Activated naive CD4-positive, alpha-beta T cell treated with anti-CD3 and anti-CD28 coated beads, Interleukin-2, amount 50 U/mL, for 24 hours (primary cell): ENCODE results near the gene PRKCE.

Experiments
- H3K27ac Mint-ChIP-seq: one replicate; pipeline ENCODE4 v1.8.0; 2021; ENCODE audit warnings: mild to moderate bottlenecking, mixed read lengths
- H3K27me3 Mint-ChIP-seq: one replicate; pipeline ENCODE4 v1.8.0; 2021; ENCODE audit warnings: mixed read lengths
- H3K36me3 Mint-ChIP-seq: one replicate; pipeline ENCODE4 v1.8.0; 2021; ENCODE audit warnings: mixed read lengths
- H3K4me1 Mint-ChIP-seq: one replicate; pipeline ENCODE4 v1.8.0; 2021; ENCODE audit warnings: mixed read lengths
- H3K4me3 Mint-ChIP-seq: one replicate; pipeline ENCODE4 v1.8.0; 2021; ENCODE audit warnings: mild to moderate bottlenecking, mixed read lengths
- H3K9me3 Mint-ChIP-seq: one replicate; pipeline ENCODE4 v1.8.0; 2021; ENCODE audit warnings: mixed read lengths

Gene PRKCE

DNA sequence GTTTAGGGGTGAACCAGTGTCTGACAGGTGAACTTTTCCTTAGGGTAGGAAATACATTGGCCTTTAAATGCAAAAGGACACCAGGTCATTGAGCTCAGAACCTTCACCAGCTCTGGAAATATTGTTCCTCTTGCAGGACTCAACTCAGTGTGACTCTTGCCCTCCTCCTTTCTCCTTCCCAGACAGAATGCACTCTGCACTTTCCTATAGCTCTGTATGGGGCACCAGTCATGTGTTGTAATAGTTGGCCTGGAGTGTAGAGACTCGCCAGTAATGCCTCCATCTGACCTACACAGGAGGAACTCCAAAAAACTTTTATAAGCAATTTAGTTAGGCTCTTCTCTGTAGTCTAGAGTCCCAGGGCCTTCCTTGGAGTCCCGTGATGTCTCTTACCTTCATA lies 397.2 kb downstream of the PRKCE start:
- no peaks in the 10 kb centered on the region for H3K9me3 Mint-ChIP-seq
- H3K4me1 Mint-ChIP-seq: no peaks in the 10 kb centered on the region
- peaks cover 5% of the 10 kb centered on the region for H3K36me3 Mint-ChIP-seq
- H3K27ac Mint-ChIP-seq: no peak overlapping the region
- H3K27me3 Mint-ChIP-seq: no peaks in the 10 kb centered on the region
- H3K4me3 Mint-ChIP-seq: no peak overlapping the region

DNA sequence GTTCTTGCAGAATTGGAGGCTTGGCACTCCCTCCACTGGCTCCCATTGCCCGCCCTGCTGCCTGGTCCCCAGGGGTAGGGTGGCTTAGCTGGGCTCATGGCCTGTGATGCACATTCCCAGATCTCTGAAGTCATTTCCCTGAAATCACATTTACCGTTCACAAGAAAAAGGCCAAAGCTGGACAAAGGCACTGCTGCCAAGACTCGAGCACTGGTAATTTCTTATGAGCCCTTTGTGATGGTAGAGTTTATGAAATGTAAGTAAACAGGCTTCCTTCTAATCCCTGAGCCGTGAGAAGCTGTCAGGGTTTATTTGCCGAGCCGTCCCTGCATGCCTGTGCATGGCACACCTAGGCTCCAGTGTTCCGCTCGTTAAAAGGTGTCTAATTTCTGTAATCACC lies 398.6 kb downstream of the PRKCE start:
- Mint-ChIP-seq H3K4me3 (no peak overlapping the region), H3K27ac (no peak overlapping the region), H3K36me3 (peaks cover 5% of the 10 kb centered on the region), H3K4me1 (no peaks in the 10 kb centered on the region), H3K9me3 (no peaks in the 10 kb centered on the region), H3K27me3 (no peaks in the 10 kb centered on the region)

DNA sequence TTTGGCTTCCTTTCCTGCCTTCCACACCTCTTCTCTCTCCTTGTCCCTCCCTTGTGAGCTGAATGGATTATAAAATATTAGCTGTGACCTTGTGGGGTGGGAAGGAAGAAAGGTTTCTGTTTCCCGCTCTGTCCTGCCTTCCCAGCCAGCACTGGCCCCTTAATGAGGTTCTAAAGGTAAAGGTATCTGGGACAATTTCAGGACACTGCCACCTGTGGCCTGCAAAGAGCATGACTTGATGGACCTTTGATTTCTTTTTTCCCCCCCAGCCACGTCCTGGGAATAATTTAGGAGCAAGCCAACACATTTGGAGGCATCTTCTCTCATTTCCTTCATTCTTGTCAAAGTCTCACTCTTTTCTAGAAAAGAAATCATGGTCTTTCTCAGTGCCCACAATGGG lies 399.0 kb downstream of the PRKCE start:
- H3K9me3 Mint-ChIP-seq: no peaks in the 10 kb centered on the region
- H3K36me3 Mint-ChIP-seq: peaks cover 5% of the 10 kb centered on the region
- no peaks in the 10 kb centered on the region for H3K4me1 Mint-ChIP-seq
- no peak overlapping the region for H3K27ac Mint-ChIP-seq
- H3K27me3 Mint-ChIP-seq: no peaks in the 10 kb centered on the region
- H3K4me3 Mint-ChIP-seq: no peak overlapping the region

DNA sequence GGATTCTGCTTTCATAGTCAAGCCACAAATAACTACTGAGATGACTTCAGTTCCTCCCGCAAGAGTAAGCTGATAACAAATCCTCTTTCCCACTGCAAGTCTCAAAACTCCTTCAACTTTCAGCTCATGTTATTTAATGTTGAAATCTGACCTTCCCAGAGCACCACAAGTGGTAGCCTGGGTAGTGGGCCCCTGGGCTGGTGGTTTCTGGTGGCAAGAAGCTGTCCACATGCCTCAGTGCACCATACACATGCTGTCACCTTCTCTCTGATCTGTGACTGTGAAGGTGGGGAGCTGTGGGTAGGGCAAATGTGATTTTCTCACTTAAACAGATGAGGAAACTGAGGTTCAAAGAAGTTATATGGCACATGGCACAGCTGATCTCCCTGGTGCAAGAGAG lies 399.6 kb downstream of the PRKCE start:
- no peak overlapping the region for H3K27ac Mint-ChIP-seq
- H3K27me3 Mint-ChIP-seq: no peaks in the 10 kb centered on the region
- H3K36me3 Mint-ChIP-seq: peaks cover 6% of the 10 kb centered on the region
- no peaks in the 10 kb centered on the region for H3K4me1 Mint-ChIP-seq
- no peak overlapping the region for H3K4me3 Mint-ChIP-seq
- no peaks in the 10 kb centered on the region for H3K9me3 Mint-ChIP-seq

DNA sequence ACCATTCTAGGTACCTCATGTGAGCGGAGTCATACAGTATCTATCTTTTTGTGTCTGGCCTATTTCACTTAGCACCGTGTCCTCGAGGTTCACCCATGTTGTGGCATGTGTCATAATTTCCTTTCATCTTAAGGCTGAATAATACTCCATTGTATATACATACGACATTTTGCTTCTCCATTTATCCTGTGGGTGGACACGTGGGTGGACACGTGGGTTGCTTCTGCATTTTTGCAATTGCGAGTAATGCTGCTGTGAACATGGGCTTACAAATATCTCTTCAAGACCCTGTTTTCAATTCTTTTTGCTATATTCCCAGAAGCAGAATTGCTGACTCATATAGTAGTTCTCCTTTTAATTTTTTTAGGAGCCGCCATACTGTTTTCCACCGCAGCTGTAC lies 402.1 kb downstream of the PRKCE start:
- no peaks in the 10 kb centered on the region for H3K9me3 Mint-ChIP-seq
- no peaks in the 10 kb centered on the region for H3K27me3 Mint-ChIP-seq
- H3K4me3 Mint-ChIP-seq: no peak overlapping the region
- no peaks in the 10 kb centered on the region for H3K4me1 Mint-ChIP-seq
- peaks cover 7% of the 10 kb centered on the region for H3K36me3 Mint-ChIP-seq
- no peak overlapping the region for H3K27ac Mint-ChIP-seq

DNA sequence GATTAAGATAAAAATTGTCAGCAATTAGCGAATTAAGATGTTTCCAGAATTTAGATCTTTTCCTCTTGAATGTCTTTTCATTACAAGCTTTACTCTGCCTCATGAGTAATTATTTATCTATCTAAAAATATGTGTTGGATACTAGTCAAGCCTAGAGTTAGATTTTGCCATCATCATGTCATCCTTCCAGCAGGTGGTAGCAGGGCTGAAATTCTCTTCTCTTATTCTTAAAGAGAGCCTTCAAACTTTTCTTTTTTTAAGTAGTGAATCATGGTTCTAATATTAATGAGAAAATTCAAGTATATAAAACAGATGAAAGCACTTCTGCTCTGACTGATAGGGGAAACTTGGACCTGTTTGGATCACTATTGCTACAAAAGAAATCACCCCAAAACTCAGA lies 405.1 kb downstream of the PRKCE start:
- H3K27ac Mint-ChIP-seq: no peak overlapping the region
- peaks cover 2% of the 10 kb centered on the region for H3K36me3 Mint-ChIP-seq
- H3K9me3 Mint-ChIP-seq: no peaks in the 10 kb centered on the region
- no peaks in the 10 kb centered on the region for H3K27me3 Mint-ChIP-seq
- no peak overlapping the region for H3K4me3 Mint-ChIP-seq
- no peaks in the 10 kb centered on the region for H3K4me1 Mint-ChIP-seq

DNA sequence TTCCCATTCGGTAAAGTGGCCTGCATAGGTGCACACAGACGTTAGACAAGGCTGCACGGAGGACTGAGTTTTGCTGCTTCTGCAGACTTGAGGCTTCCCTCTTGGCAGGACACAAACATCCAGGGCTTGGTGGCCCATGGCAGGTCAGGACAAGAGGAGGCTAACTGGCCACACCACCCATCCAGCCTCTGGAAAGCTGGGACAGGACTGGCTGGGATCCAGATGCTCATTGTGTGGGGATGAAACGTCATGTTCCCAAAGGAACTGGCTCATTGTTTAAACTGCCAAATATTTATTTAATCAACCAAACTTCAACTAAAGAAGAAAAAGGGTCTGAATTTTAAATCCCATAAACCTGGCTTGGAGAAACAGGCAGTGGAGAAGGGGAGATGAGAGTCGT lies 406.7 kb downstream of the PRKCE start:
- Mint-ChIP-seq H3K9me3 (no peaks in the 10 kb centered on the region), H3K36me3 (peaks cover 4% of the 10 kb centered on the region), H3K27ac (no peak overlapping the region), H3K4me1 (no peaks in the 10 kb centered on the region), H3K27me3 (no peaks in the 10 kb centered on the region), H3K4me3 (no peak overlapping the region)

DNA sequence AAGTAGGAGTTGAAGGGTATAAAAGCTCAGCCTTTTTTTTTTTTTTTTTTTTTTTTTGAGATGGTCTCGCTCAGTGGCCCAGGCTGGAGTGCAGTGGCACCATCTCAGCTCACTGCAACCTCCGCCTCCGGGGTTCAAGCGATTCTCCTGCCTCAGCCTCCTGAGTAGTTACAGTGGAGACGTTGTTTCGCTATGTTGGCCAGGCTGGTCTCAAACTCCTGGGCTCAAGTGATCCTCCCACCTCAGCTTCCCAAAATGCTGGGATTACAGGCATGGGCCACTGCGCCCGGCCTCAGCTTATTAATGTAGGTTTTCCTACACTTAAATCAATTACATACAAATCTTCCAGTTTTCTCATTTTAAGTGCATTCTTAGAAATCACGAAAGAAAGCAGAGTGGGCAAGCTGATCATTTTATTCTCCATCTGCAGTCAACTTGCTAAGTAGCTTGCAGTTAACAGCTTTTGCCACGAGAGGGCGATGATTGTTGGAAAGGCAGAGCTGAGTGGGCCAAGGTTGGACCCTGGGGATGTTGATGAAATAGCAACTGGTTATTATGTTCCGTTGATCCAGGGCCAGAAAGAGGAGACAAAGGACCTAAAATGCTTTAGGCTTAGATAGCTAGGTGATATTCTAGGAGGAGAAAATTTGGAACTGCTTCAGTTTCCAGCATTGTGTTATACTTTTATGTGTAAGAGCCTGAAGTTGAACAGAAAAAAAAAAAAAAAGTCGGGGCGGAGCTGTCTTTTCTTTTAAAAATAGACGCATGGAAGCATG lies 411.4 kb downstream of the PRKCE start:
- H3K27ac Mint-ChIP-seq: no peak overlapping the region
- no peaks in the 10 kb centered on the region for H3K4me1 Mint-ChIP-seq
- H3K27me3 Mint-ChIP-seq: no peaks in the 10 kb centered on the region
- H3K36me3 Mint-ChIP-seq: peaks cover 3% of the 10 kb centered on the region
- H3K4me3 Mint-ChIP-seq: no peak overlapping the region
- H3K9me3 Mint-ChIP-seq: no peaks in the 10 kb centered on the region

DNA sequence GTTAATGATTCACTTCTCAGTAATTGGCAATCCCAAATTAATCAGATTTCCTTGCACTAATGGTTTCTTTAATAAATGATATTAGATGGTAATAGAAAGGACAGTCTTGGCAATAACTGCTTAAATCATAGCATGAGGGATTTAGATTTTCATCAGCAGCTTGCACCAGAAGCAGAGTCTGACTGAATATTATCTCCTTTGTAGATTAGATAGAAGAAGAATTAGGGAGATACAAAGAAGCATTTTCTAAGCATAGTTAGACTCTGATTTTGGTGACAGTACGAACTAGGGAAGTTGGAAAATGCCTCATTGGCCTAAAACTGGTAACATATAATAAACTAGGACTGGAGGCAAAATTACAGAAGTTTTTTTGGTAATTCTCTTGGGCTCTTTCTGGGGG lies 412.9 kb downstream of the PRKCE start:
- Mint-ChIP-seq H3K27ac (no peak overlapping the region), H3K27me3 (no peaks in the 10 kb centered on the region), H3K4me3 (no peak overlapping the region), H3K4me1 (no peaks in the 10 kb centered on the region), H3K9me3 (no peaks in the 10 kb centered on the region), H3K36me3 (peaks cover 3% of the 10 kb centered on the region)

DNA sequence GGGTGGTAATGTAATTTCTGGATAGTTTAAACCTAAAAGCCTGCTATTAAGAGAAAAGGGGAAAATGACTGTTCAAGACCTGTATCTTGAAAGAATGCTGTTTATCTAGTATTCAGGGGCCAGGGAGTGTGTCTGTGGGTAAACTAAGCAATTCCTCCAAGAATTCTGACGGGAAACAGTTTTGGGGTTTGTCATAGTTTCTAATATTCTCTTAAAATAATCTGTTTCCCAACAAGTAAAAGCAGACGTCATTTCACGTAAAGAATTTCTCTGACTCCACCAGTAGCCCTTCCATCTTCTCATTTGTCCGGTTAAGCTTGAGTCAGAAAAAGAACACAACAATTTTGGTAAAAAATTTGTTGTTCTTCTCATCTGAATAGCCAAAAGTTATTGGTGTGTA lies 413.7 kb downstream of the PRKCE start:
- Mint-ChIP-seq H3K4me3 (no peak overlapping the region), H3K9me3 (no peaks in the 10 kb centered on the region), H3K27ac (no peak overlapping the region), H3K36me3 (peaks cover 3% of the 10 kb centered on the region), H3K27me3 (no peaks in the 10 kb centered on the region), H3K4me1 (no peaks in the 10 kb centered on the region)

DNA sequence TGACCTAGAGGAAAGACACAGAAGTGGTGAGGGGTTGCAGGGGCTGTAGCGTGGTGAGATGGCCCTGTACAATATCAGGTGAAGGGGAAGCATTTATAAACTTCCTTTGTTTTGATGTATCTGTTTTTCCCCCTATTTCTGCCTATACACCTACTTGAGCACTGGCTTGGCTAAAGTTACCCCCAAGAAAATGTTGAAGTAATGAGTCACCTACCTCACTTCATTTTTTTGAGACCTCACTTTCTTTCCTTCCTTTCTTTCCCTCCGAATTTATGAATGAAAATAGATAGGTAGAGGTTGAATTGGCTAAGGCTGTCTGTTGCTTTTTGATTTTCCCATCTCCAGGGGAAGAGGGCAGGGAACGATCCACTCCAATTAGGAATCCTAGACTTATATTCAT lies 414.6 kb downstream of the PRKCE start:
- H3K4me1 Mint-ChIP-seq: no peaks in the 10 kb centered on the region
- H3K4me3 Mint-ChIP-seq: no peak overlapping the region
- no peaks in the 10 kb centered on the region for H3K9me3 Mint-ChIP-seq
- H3K36me3 Mint-ChIP-seq: peaks cover 3% of the 10 kb centered on the region
- no peaks in the 10 kb centered on the region for H3K27me3 Mint-ChIP-seq
- no peak overlapping the region for H3K27ac Mint-ChIP-seq

DNA sequence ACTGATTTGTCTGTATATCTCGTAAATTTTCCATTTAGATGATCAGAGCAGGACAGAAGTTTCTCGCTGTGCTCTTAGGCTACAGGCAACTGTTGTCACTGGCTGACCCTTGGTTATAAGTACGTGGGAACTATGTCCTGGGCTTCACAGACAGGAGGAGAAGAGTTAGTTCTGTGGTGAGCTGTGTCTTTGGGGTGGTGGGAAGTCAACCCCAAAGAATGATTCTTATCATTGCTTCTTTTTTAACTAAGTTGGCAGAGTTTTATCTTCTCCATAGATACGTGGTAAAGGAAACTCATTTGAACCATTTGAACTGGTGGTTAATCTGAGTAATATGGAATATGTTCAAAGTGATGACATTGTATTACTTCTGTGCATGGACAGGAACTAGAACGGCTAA lies 415.1 kb downstream of the PRKCE start:
- no peaks in the 10 kb centered on the region for H3K9me3 Mint-ChIP-seq

DNA sequence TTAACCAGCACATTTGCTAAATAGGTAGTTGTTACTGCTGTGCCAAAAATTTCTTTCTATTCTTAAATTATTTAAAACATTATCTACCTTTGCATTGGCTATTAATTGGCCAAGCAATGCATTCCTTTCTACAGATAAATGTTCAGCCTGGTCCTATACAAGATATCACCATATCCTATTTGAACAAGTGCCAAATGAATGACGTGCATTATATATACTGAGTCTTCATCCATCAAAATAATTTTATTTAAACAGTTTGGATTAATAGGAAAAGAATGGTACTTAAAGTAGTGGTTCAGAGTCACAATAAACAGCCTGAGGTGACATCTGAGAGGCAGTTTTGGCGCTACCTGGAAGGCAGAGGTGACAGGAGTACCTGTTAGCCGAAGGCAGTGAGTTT lies 415.6 kb downstream of the PRKCE start:
- H3K4me3 Mint-ChIP-seq: no peak overlapping the region
- no peaks in the 10 kb centered on the region for H3K4me1 Mint-ChIP-seq
- H3K27me3 Mint-ChIP-seq: no peaks in the 10 kb centered on the region
- no peaks in the 10 kb centered on the region for H3K9me3 Mint-ChIP-seq
- no peak overlapping the region for H3K27ac Mint-ChIP-seq
- H3K36me3 Mint-ChIP-seq: peaks cover 3% of the 10 kb centered on the region

More for the DNA sequence above, 415.1 kb downstream of the PRKCE start:
- Mint-ChIP-seq H3K36me3 (peaks cover 3% of the 10 kb centered on the region), H3K4me3 (no peak overlapping the region), H3K27me3 (no peaks in the 10 kb centered on the region), H3K27ac (no peak overlapping the region), H3K4me1 (no peaks in the 10 kb centered on the region)

DNA sequence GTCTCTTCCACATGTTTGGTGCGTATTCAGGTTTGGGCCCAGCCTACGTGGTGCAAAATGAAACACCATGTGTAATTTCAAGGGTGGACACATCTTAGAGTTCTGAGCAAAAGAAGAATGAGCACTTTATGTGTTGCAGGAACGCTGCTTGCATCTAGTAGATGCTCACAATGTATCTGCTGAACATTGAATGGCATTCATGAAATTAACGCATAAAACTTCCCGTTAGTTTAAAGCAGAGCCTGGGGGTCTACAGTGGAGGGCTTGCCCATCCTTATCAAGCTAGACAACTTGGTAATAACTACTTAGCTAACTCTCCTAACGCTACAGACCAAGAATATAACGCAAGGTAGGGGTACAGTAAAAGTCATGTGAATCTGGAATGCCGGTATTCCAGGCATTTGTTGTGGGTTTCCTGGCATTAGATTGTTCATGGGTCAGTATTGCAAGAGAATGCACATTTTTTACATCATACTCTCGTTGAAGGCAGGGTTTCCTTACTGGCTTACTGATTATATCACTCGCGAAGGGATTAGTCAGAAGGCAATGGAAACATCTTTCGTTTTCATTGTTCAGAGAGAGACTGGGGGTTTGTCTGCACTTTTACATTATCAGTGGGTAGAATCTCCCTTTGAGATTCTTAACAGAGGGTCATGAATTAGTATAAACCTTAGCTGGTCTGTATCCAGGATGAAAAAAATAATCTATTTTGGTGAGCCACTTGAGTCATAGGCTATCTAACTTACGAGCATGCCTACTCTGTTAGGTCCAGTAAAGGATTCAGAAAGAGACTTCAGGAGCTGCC lies 416.2 kb downstream of the PRKCE start:
- Mint-ChIP-seq H3K27ac (no peak overlapping the region), H3K4me3 (no peak overlapping the region), H3K4me1 (no peaks in the 10 kb centered on the region), H3K36me3 (peaks cover 3% of the 10 kb centered on the region), H3K27me3 (no peaks in the 10 kb centered on the region), H3K9me3 (no peaks in the 10 kb centered on the region)

DNA sequence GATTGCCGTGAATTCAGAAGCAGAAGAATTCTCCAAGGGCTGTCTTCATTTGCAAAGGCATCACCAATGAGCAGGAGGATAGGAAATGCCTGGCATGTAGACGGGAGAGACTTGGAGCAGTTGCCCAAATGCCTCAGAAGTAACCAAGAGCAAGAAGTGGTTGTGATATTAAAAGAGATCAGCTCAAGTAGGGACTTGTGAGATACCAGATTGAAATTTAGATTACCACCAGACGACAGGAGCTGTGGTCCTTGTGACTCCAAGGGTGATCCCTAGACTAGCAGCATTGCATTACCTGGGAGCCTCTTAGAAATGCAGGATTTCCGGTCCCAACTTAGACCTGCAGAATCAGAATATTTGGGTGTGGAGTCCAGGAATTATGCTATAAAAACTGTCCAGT lies 417.2 kb downstream of the PRKCE start:
- no peak overlapping the region for H3K27ac Mint-ChIP-seq

DNA sequence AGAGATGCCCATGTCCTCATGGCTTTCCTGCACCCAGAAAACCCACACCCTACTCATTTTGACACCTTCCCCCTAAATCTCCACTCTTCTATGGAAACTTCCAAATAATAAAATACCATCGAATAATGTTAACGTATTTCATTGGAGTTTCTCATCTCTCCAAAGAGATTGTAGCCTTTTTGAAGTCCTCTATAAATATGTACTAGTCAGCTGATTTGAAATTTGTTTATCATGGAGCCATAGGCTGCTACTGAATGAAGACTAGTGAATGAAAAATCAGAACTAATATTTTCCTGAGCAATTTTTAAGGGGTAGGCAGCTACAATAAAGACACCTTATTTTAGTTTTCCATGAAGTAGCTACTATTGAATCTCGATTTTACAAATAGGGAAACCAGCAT lies 419.6 kb downstream of the PRKCE start:
- Mint-ChIP-seq H3K27ac (no peak overlapping the region), H3K27me3 (no peaks in the 10 kb centered on the region), H3K4me3 (no peak overlapping the region), H3K36me3 (peaks cover 4% of the 10 kb centered on the region), H3K9me3 (no peaks in the 10 kb centered on the region), H3K4me1 (no peaks in the 10 kb centered on the region)

More for the DNA sequence above, 417.2 kb downstream of the PRKCE start:
- H3K9me3 Mint-ChIP-seq: no peaks in the 10 kb centered on the region
- H3K4me1 Mint-ChIP-seq: no peaks in the 10 kb centered on the region
- no peaks in the 10 kb centered on the region for H3K27me3 Mint-ChIP-seq
- no peaks in the 10 kb centered on the region for H3K36me3 Mint-ChIP-seq
- no peak overlapping the region for H3K4me3 Mint-ChIP-seq
